B cell (primary cell): ENCODE results near the gene SPPL2A. TPM values are rescaled to one million over a fixed set of nuclear protein-coding genes. Genes with fewer than 3 reads are reported as not detected.
A peak's percentile ranks its signal among the peaks of the same experiment; 100 is the strongest.

Experiments used
- ATAC-seq: fragments of 200-7000 bp; cut with Tn5 transposase; one replicate; pipeline ENCODE4 v1.10.0; 2021; ENCODE audit warnings: low read depth, mild to moderate bottlenecking, moderate number of reproducible peaks, moderate library complexity
- CTCF ChIA-PET: fragments of 350-600 bp; sonication (Branson Sonifier 250); formaldehyde crosslinking; loops from one replicate; lab custom pipeline; 2021; ENCODE audit warnings: antibody characterized with exemption, inconsistent platforms; lab: Charles Lee
- POLR2A ChIA-PET: fragments of 350-600 bp; sonication (Branson Sonifier 250); formaldehyde crosslinking; loops from one replicate; lab custom pipeline; 2021; ENCODE audit warnings: antibody characterized with exemption; lab: Charles Lee
- DNase-seq: peaks from one replicate; pipeline ENCODE4 v3.0.0; 2013
- H2AFZ ChIP-seq: 2 replicates; pipeline ENCODE4 v1.6.1; 2012; ENCODE audit warnings: mild to moderate bottlenecking, low read depth, low read length; ENCODE audit not compliant: insufficient read depth, poor library complexity, severe bottlenecking
- H3K27ac ChIP-seq, 2 donors: 1 replicate in 1 of 2; 2 replicates in 1 of 2; pipeline ENCODE4 v1.5.1; 2012 to 2013; ENCODE audit warnings: low read length in 2 of 2, mild to moderate bottlenecking in 2 of 2, moderate library complexity in 1 of 2
- H3K27me3 ChIP-seq, 4 experiments: fragments of 200-600 bp in 1 of 4; sonication (generic) in 1 of 4; replicated peaks in 1 of 4; 1 replicate in 2 of 4; 2 replicates in 2 of 4; pipeline versions ENCODE4 v1.6.1 to v1.7.0; 2013 to 2016; ENCODE audit warnings: low read length in 3 of 4, mild to moderate bottlenecking in 2 of 4, mixed read lengths in 1 of 4, moderate library complexity in 1 of 4; ENCODE audit not compliant: insufficient read depth in 4 of 4, control insufficient read depth in 3 of 4; ENCODE audit errors: control extremely low read depth in 1 of 4
- H3K36me3 ChIP-seq, 2 experiments: replicated peaks in 1 of 2; 1 replicate in 1 of 2; 2 replicates in 1 of 2; pipeline versions ENCODE4 v1.6.1 to v1.7.1; 2013; ENCODE audit warnings: low read length in 1 of 2; ENCODE audit not compliant: insufficient read depth in 2 of 2, control insufficient read depth in 1 of 2; ENCODE audit errors: control extremely low read depth in 1 of 2, extremely low read depth in 1 of 2
- H3K4me1 ChIP-seq, 2 donors: fragments of 200-600 bp in 1 of 2; sonication (generic) in 1 of 2; 1 replicate in 1 of 2; 2 replicates in 1 of 2; pipeline versions ENCODE4 v1.5.1 to v1.6.1; 2013 to 2017; ENCODE audit warnings: low read length in 2 of 2; ENCODE audit not compliant: control insufficient read depth in 2 of 2, insufficient read depth in 2 of 2
- H3K4me2 ChIP-seq: replicated peaks from 2 replicates; pipeline ENCODE3; 2012; ENCODE audit warnings: mild to moderate bottlenecking, low read depth, low read length; ENCODE audit not compliant: poor library complexity, severe bottlenecking
- H3K4me3 ChIP-seq, 5 experiments: fragments of 200-600 bp in 1 of 5; sonication (generic) in 1 of 5; 1 replicate in 3 of 5; 2 replicates in 2 of 5; pipeline versions ENCODE4 v1.5.1 to v1.7.0; 2011 to 2016; ENCODE audit warnings: low read length in 4 of 5, mild to moderate bottlenecking in 4 of 5, low read depth in 2 of 5, control low read depth in 1 of 5, moderate library complexity in 1 of 5; ENCODE audit not compliant: insufficient read depth in 1 of 5; ENCODE audit errors: control extremely low read depth in 1 of 5, extremely low read depth in 1 of 5
- H3K79me2 ChIP-seq: fragments of 200-600 bp; sonication (generic); one replicate; pipeline ENCODE4 v1.6.0; 2016; ENCODE audit warnings: low read length; ENCODE audit not compliant: control insufficient read depth, insufficient read depth
- H3K9ac ChIP-seq: fragments of 200-600 bp; sonication (generic); 2 replicates; pipeline ENCODE4 v1.6.1; 2017; ENCODE audit warnings: mild to moderate bottlenecking, low read length, moderate library complexity
- H3K9me3 ChIP-seq, 3 donors: one replicate each; pipeline versions ENCODE4 v1.6.1 to v1.7.1; 2013; ENCODE audit warnings: low read length in 2 of 3; ENCODE audit not compliant: control insufficient read depth in 2 of 3, insufficient read depth in 1 of 3; ENCODE audit errors: control extremely low read depth in 1 of 3
- H4K20me1 ChIP-seq: 2 replicates; pipeline ENCODE4 v1.6.0; 2012; ENCODE audit warnings: mild to moderate bottlenecking, low read length; ENCODE audit not compliant: insufficient read depth, control insufficient read depth, poor library complexity, severe bottlenecking
- H3K27ac Mint-ChIP-seq: one replicate; pipeline ENCODE4 v1.8.0; 2021; ENCODE audit warnings: mixed read lengths
- H3K27me3 Mint-ChIP-seq: one replicate; pipeline ENCODE4 v1.8.0; 2021; ENCODE audit warnings: mixed read lengths
- H3K4me1 Mint-ChIP-seq: one replicate; pipeline ENCODE4 v1.8.0; 2021; ENCODE audit warnings: mixed read lengths
- H3K4me3 Mint-ChIP-seq: one replicate; pipeline ENCODE4 v1.8.0; 2021; ENCODE audit warnings: mixed read lengths
- H3K9me3 Mint-ChIP-seq: one replicate; pipeline ENCODE4 v1.8.0; 2022; ENCODE audit warnings: mixed read lengths; ENCODE audit not compliant: insufficient read depth
- CTCF ChIP-seq: fragments of 200-600 bp; IDR thresholded peaks from one replicate; pipeline ENCODE4 v1.8.0; 2022; ENCODE audit warnings: antibody characterized with exemption, mild to moderate bottlenecking
- EZH2 ChIP-seq: IDR thresholded peaks from 2 replicates; pipeline ENCODE4 v1.6.1; 2012; ENCODE audit warnings: borderline replicate concordance, low read depth, mild to moderate bottlenecking, moderate library complexity, low read length; ENCODE audit not compliant: insufficient read depth, poor library complexity, severe bottlenecking
- WGBS: methylation state at CpG from one replicate; pipeline ENCODE4 v1.1.5; 2013; ENCODE audit warnings: missing lambda C conversion rate; ENCODE audit not compliant: insufficient coverage; 5-methylcytosine and 5-hydroxymethylcytosine counted together
- intact Hi-C: fragments of 100-400 bp; cut with micrococcal nuclease; formaldehyde crosslinking; loops from one replicate; pipeline ENCODE4 v1.10.0; 2022
- polyA minus RNA-seq: library from RNA; depleted of rRNA, polyadenylated mRNA; stranded (reverse); fragments of >200 nt; gene quantifications from 2 replicates; pipeline ENCODE4 v1.2.3, GENCODE V29; 2012
- polyA plus RNA-seq: library from polyadenylated mRNA; depleted of rRNA; stranded (reverse); fragments of >200 nt; gene quantifications from 2 replicates; pipeline ENCODE4 v1.2.3, GENCODE V29; 2012
- total RNA-seq, 2 donors: library from RNA; stranded (reverse); fragments of 120-200 nt in 1 of 2; gene quantifications; 1 replicate in 1 of 2; 2 replicates in 1 of 2; pipeline versions ENCODE4 v1.2.3 to v1.2.4, GENCODE V29; 2013 to 2022

Gene SPPL2A
- total RNA-seq (78.3 and 78.4 TPM in 2 replicates), polyA plus RNA-seq (34.6 and 37.6 TPM in 2 replicates), polyA minus RNA-seq (37.7 and 50.2 TPM in 2 replicates)
- 69.4 TPM for total RNA-seq (2013)

GRCh38 chr15:50765195-50765967, at the start of gene SPPL2A:
SPPL2A (minus strand) TSS chr15:50765706; CDS start chr15:50765533, 173 bp downstream.
- H3K27me3 Mint-ChIP-seq, result no peaks in the 10 kb centered on the region
- ATAC-seq (peak; percentile 94), DNase-seq (peak; percentile 91)
- ChIA-PET CTCF (interaction anchor here (0.7 to 1.9 kb wide), 4 partner anchors 12 to 120 kb away, joined by 3 to 8 read pairs (median 3); no protein-coding TSS in a partner anchor), POLR2A (interaction anchor here (0.6 to 1.0 kb wide), 7 partner anchors 12 to 410 kb away, joined by 3 to 6 read pairs (median 4); partner anchors contain the start of gene GABPB1)
- H3K9me3 Mint-ChIP-seq, result no peaks in the 10 kb centered on the region
- peak within 1 kb of the TSS; percentile 95 for H3K9ac ChIP-seq
- H3K4me2 ChIP-seq, result peak within 1 kb of the TSS; percentile 82
- no peaks in the 10 kb centered on the region for H3K27me3 ChIP-seq
- peaks cover 48% of the 10 kb centered on the region for H3K79me2 ChIP-seq
- peaks cover 39% of the 10 kb centered on the region for H3K4me1 Mint-ChIP-seq
- no peaks in the 10 kb centered on the region for H3K9me3 ChIP-seq
- peaks cover 16% of the 10 kb centered on the region for H4K20me1 ChIP-seq
- H2AFZ ChIP-seq, result peak within 1 kb of the TSS; percentile 97
- H3K27ac ChIP-seq, result peak within 1 kb of the TSS; percentile 91
- peak within 1 kb of the TSS; percentile 88 for H3K4me3 Mint-ChIP-seq
- peaks cover 17 to 23% of the 10 kb centered on the region in 2 donors for H3K4me1 ChIP-seq
- under 1% methylated on average over 77 of the region's 77 CpGs for WGBS
- no peak for TF ChIP-seq EZH2
- H3K27ac Mint-ChIP-seq, result peak within 1 kb of the TSS; percentile 93
- intact Hi-C loops, result loop anchor here (1.0 to 10.0 kb wide), 8 partner anchors 79 to 1919 kb away; partner anchors contain the start of genes DTWD1, FAM227B, GABPB1 and SECISBP2L
- peaks cover 2 to 4% of the 10 kb centered on the region in 2 experiments for H3K36me3 ChIP-seq
- peak within 1 kb of the TSS; percentile 84 to 98 (median 93) for H3K4me3 ChIP-seq

- intact Hi-C loops, result no loop called here
- ATAC-seq (no peak), DNase-seq (no peak)
- TF ChIP-seq EZH2, result no peak
- TF ChIP-seq CTCF, result no peak
- H3K4me3 ChIP-seq, result no peak overlapping the region
- no peaks in the 10 kb centered on the region for H3K36me3 ChIP-seq
- no peaks in the 10 kb centered on the region for H3K27me3 ChIP-seq
- H3K9me3 Mint-ChIP-seq, result no peaks in the 10 kb centered on the region
- no peak overlapping the region for H3K4me2 ChIP-seq
- no peak overlapping the region for H3K27ac Mint-ChIP-seq
- H3K27ac ChIP-seq, result no peak overlapping the region
- no peaks in the 10 kb centered on the region for H3K4me1 ChIP-seq
- H3K27me3 Mint-ChIP-seq, result peaks cover 7% of the 10 kb centered on the region
- no peak overlapping the region for H2AFZ ChIP-seq
- no peaks in the 10 kb centered on the region for H3K79me2 ChIP-seq
- CTCF ChIA-PET, result interaction anchor here (0.6 kb wide), 1 partner anchor 50 kb away, joined by 3 read pairs; no protein-coding TSS in a partner anchor
- H3K9me3 ChIP-seq, result no peaks in the 10 kb centered on the region
- no peaks in the 10 kb centered on the region for H4K20me1 ChIP-seq
- no peak overlapping the region for H3K9ac ChIP-seq
- H3K4me3 Mint-ChIP-seq, result no peak overlapping the region
- H3K4me1 Mint-ChIP-seq, result no peaks in the 10 kb centered on the region
- POLR2A ChIA-PET, result no interaction called here
Observed at GRCh38 chr15:50814634-50815033, 49.1 kb upstream of the SPPL2A start.
